ENCODE measurements around the gene MIDN.

Gene MIDN

GRCh38 chr19:1217366-1217765, 31.0 kb upstream of the MIDN start:
- H3K27me3 ChIP-seq (ENCODE audit: insufficient read depth, insufficient read length): no peaks in the 10 kb centered on the region
- H3K9me3 ChIP-seq (ENCODE audit: insufficient read depth, low read length): no peaks in the 10 kb centered on the region
- H3K9ac ChIP-seq (ENCODE audit: insufficient read length, low read depth): no peak overlapping the region
- peaks cover 79% of the 10 kb centered on the region for H3K36me3 ChIP-seq (ENCODE audit: insufficient read depth, insufficient read length, low read length)
- DNase-seq (ENCODE audit: low read depth, low spot score): no peak
- H3K4me3 ChIP-seq (ENCODE audit: insufficient read length, low read depth): no peak overlapping the region
- H3K4me1 ChIP-seq (ENCODE audit: insufficient read depth, insufficient read length): peaks cover 46% of the 10 kb centered on the region
- TF ChIP-seq SUZ12 (IDR thresholded peaks at IDR 0.05; ENCODE audit: extremely low read depth, insufficient read depth, insufficient read length) (no peak), ZNF274 (IDR thresholded peaks at IDR 0.05; ENCODE audit: low read depth, low read length) (no peak), YY1 (IDR thresholded peaks at IDR 0.05; ENCODE audit: insufficient read depth, insufficient read length) (no peak)

GRCh38 chr19:1218751-1219567, 29.4 kb upstream of the MIDN start:
- Histone ChIP-seq H3K9ac (ENCODE audit: insufficient read length, low read depth) (no peak overlapping the region), H3K4me3 (ENCODE audit: insufficient read length, low read depth) (no peak overlapping the region), H3K4me1 (ENCODE audit: insufficient read depth, insufficient read length) (peaks cover 49% of the 10 kb centered on the region), H3K27me3 (ENCODE audit: insufficient read depth, insufficient read length) (no peaks in the 10 kb centered on the region), H3K9me3 (ENCODE audit: insufficient read depth, low read length) (no peaks in the 10 kb centered on the region), H3K36me3 (ENCODE audit: insufficient read depth, insufficient read length, low read length) (peaks cover 84% of the 10 kb centered on the region)
- DNase-seq (ENCODE audit: low read depth, low spot score): no peak
- TF ChIP-seq YY1 (IDR thresholded peaks at IDR 0.05; ENCODE audit: insufficient read depth, insufficient read length) (no peak), ZNF274 (IDR thresholded peaks at IDR 0.05; ENCODE audit: low read depth, low read length) (no peak), SUZ12 (IDR thresholded peaks at IDR 0.05; ENCODE audit: extremely low read depth, insufficient read depth, insufficient read length) (no peak)

DNA sequence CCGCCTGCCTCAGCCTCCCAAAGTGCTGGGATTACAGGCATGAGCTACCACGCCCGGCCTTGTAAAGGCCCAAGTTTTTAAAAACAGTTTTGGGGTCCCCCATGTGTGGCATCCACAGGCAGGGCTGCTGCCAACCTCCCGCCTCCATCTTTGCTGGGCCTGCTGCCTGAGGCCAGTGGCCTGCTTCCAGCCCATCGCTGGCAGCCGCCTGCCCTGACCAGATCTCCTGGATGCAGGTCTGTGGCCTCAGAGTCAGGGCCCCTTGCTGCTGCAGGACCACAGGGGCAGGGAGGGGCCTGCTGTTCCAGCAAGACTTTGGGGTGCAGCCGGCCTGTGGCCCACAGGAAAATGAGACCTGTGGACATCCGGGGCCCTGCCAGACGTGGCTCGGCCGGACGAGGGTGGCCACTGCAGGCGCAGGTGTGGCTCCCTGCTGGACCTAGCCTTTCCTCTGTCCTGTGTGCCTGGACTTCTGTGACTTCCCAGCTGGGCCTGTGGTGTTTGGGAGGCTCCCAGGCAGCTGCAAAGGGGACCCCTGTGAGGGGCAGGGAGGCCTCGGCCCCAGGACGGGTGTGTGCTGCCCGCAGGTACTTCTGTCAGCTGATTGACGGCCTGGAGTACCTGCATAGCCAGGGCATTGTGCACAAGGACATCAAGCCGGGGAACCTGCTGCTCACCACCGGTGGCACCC, 28.5 kb upstream of the MIDN start:
- peaks cover 84% of the 10 kb centered on the region for H3K36me3 ChIP-seq (ENCODE audit: insufficient read depth, insufficient read length, low read length)
- no peak overlapping the region for H3K9ac ChIP-seq (ENCODE audit: insufficient read length, low read depth)

DNA sequence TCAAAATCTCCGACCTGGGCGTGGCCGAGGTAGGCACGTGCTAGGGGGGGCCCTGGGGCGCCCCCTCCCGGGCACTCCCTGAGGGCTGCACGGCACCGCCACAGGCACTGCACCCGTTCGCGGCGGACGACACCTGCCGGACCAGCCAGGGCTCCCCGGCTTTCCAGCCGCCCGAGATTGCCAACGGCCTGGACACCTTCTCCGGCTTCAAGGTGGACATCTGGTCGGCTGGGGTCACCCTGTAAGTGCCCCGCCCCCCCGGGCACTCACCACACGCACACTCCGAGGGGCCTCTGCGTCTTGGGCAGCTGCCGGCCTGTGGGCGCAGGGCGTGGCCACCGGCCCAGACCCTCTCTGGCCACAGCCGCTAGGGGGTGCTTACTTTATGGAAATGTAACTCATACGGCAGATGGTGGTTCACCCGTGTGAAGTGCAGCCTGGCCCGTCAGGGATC, 27.9 kb upstream of the MIDN start:
- Histone ChIP-seq H3K27me3 (ENCODE audit: insufficient read depth, insufficient read length) (no peaks in the 10 kb centered on the region), H3K4me3 (ENCODE audit: insufficient read length, low read depth) (no peak overlapping the region), H3K9ac (ENCODE audit: insufficient read length, low read depth) (no peak overlapping the region), H3K9me3 (ENCODE audit: insufficient read depth, low read length) (no peaks in the 10 kb centered on the region), H3K4me1 (ENCODE audit: insufficient read depth, insufficient read length) (peaks cover 39% of the 10 kb centered on the region), H3K36me3 (ENCODE audit: insufficient read depth, insufficient read length, low read length) (peaks cover 82% of the 10 kb centered on the region)
- no peak for DNase-seq (ENCODE audit: low read depth, low spot score)
- TF ChIP-seq SUZ12 (IDR thresholded peaks at IDR 0.05; ENCODE audit: extremely low read depth, insufficient read depth, insufficient read length) (no peak), ZNF274 (IDR thresholded peaks at IDR 0.05; ENCODE audit: low read depth, low read length) (no peak), YY1 (IDR thresholded peaks at IDR 0.05; ENCODE audit: insufficient read depth, insufficient read length) (no peak)

More for the DNA sequence above, 28.5 kb upstream of the MIDN start:
- Histone ChIP-seq H3K4me3 (ENCODE audit: insufficient read length, low read depth) (no peak overlapping the region), H3K4me1 (ENCODE audit: insufficient read depth, insufficient read length) (peaks cover 44% of the 10 kb centered on the region), H3K9me3 (ENCODE audit: insufficient read depth, low read length) (no peaks in the 10 kb centered on the region), H3K27me3 (ENCODE audit: insufficient read depth, insufficient read length) (no peaks in the 10 kb centered on the region)
- TF ChIP-seq SUZ12 (IDR thresholded peaks at IDR 0.05; ENCODE audit: extremely low read depth, insufficient read depth, insufficient read length) (no peak), ZNF274 (IDR thresholded peaks at IDR 0.05; ENCODE audit: low read depth, low read length) (no peak), YY1 (IDR thresholded peaks at IDR 0.05; ENCODE audit: insufficient read depth, insufficient read length) (no peak)
- no peak for DNase-seq (ENCODE audit: low read depth, low spot score)

- Histone ChIP-seq H3K36me3 (ENCODE audit: insufficient read depth, insufficient read length, low read length) (peaks cover 85% of the 10 kb centered on the region), H3K4me1 (ENCODE audit: insufficient read depth, insufficient read length) (peaks cover 36% of the 10 kb centered on the region), H3K27me3 (ENCODE audit: insufficient read depth, insufficient read length) (no peaks in the 10 kb centered on the region), H3K4me3 (ENCODE audit: insufficient read length, low read depth) (no peak overlapping the region), H3K9ac (ENCODE audit: insufficient read length, low read depth) (no peak overlapping the region), H3K9me3 (ENCODE audit: insufficient read depth, low read length) (no peaks in the 10 kb centered on the region)
- TF ChIP-seq SUZ12 (IDR thresholded peaks at IDR 0.05; ENCODE audit: extremely low read depth, insufficient read depth, insufficient read length): no peak
- TF ChIP-seq ZNF274 (IDR thresholded peaks at IDR 0.05; ENCODE audit: low read depth, low read length): no peak
- TF ChIP-seq YY1 (IDR thresholded peaks at IDR 0.05; ENCODE audit: insufficient read depth, insufficient read length): no peak
- no peak for DNase-seq (ENCODE audit: low read depth, low spot score)
Measured at GRCh38 chr19:1220976-1221903, 27.1 kb upstream of the MIDN start.

DNA sequence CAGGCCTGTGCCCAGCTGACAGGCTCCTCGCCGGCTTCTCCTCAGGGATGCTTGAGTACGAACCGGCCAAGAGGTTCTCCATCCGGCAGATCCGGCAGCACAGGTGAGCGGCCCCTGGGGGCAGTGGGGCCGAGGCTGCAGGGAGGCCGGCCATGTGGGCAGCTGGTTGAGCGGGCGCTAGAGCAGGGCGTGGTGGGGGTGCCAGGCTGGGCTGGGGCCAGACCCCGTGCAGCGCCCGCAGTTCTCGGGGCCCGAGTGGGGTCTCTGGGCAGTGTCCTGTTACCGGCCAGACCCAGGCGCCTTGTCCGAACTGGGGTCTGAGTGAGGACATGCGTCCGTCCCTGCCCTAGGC, 26.5 kb upstream of the MIDN start:
- H3K4me1 ChIP-seq (ENCODE audit: insufficient read depth, insufficient read length): peaks cover 32% of the 10 kb centered on the region
- H3K4me3 ChIP-seq (ENCODE audit: insufficient read length, low read depth): no peak overlapping the region
- H3K9ac ChIP-seq (ENCODE audit: insufficient read length, low read depth): no peak overlapping the region
- H3K36me3 ChIP-seq (ENCODE audit: insufficient read depth, insufficient read length, low read length): peaks cover 88% of the 10 kb centered on the region
- no peak for TF ChIP-seq SUZ12 (IDR thresholded peaks at IDR 0.05; ENCODE audit: extremely low read depth, insufficient read depth, insufficient read length)
- no peak for TF ChIP-seq ZNF274 (IDR thresholded peaks at IDR 0.05; ENCODE audit: low read depth, low read length)
- TF ChIP-seq YY1 (IDR thresholded peaks at IDR 0.05; ENCODE audit: insufficient read depth, insufficient read length): no peak
- no peaks in the 10 kb centered on the region for H3K9me3 ChIP-seq (ENCODE audit: insufficient read depth, low read length)
- DNase-seq (ENCODE audit: low read depth, low spot score): no peak
- H3K27me3 ChIP-seq (ENCODE audit: insufficient read depth, insufficient read length): no peaks in the 10 kb centered on the region
